PFSK-1 (cell line): ENCODE results near the gene SAMD8. TPM values are rescaled to one million over a fixed set of nuclear protein-coding genes. Genes with fewer than 3 reads are reported as not detected.

Source experiments
- FOXP2 ChIP-seq: optimal IDR thresholded peaks from 2 replicates; pipeline ENCODE3; 2011; ENCODE audit warnings: borderline replicate concordance, control low read depth, inconsistent platforms; ENCODE audit not compliant: insufficient read depth; ENCODE audit errors: extremely low read length, extremely low read depth
- POLR2AphosphoS5 ChIP-seq: IDR thresholded peaks from 2 replicates; pipeline ENCODE4 v1.6.1; 2012; ENCODE audit warnings: low read depth, mild to moderate bottlenecking, control low read depth, low read length, moderate library complexity
- SIN3A ChIP-seq: IDR thresholded peaks from 2 replicates; pipeline ENCODE4 v1.6.1; 2012; ENCODE audit warnings: mild to moderate bottlenecking, low read length, moderate library complexity, borderline replicate concordance; ENCODE audit not compliant: insufficient read depth
- TAF1 ChIP-seq: IDR thresholded peaks from 2 replicates; pipeline ENCODE4 v1.6.1; 2012; ENCODE audit warnings: low read length, control low read depth, borderline replicate concordance; ENCODE audit not compliant: insufficient read depth
- polyA plus RNA-seq: library from polyadenylated mRNA; unstranded; fragments of >200 nt; gene quantifications from one replicate; pipeline ENCODE4 v1.2.1, GENCODE V29; 2012; ENCODE audit warnings: low read depth, missing spikeins; ENCODE audit not compliant: insufficient read length
- TF ChIP-seq, protein P1 (sequence below), 2 experiments: IDR thresholded peaks; 2 replicates each; pipeline versions ENCODE4 v1.6.1 to v1.8.0; 2011 to 2012; ENCODE audit warnings: low read depth in 2 of 2, low read length in 2 of 2, control low read depth in 1 of 2, inconsistent platforms in 1 of 2, mild to moderate bottlenecking in 1 of 2, moderate library complexity in 1 of 2; ENCODE audit not compliant: insufficient read depth in 1 of 2

Gene SAMD8
- 5.4 TPM for polyA plus RNA-seq

DNA sequence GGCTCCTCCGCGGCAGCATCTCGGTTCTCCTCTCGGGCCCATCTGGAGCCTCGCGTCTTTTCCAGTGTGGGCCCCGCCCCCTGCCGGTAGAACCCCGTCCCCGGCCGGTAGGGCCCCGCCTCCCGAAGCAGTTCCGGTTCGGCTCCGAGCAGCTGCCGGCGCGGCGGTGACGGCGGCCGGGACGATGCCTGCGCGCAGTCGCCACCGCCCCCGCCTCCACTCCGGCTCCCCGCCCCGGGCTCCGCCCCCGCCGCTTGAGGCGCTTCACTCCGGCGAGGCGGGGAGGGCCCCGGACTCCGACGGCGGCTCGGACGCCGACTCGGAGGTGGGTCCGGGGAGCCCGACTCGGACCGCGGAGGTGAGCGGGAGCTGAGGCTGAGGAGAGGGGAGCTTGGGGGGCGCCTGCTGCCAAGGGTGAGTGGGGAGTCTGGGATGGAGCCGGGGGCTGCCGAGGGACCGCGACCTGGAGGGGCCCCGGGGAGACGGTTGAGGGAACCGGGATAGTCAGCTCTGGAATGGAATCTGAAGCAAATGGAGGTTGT is at the start of gene SAMD8:
Gene SAMD8 (plus strand): TSS at position 292 of the 542 bp plus-strand sequence. CDS start 38,873 bp downstream, outside the sequence.
- TF ChIP-seq POLR2AphosphoS5 (peak; percentile 77), SIN3A (no peak), FOXP2 (no peak), TAF1 (peak; percentile 33; the same call in 1 of the 2 replicates)

DNA sequence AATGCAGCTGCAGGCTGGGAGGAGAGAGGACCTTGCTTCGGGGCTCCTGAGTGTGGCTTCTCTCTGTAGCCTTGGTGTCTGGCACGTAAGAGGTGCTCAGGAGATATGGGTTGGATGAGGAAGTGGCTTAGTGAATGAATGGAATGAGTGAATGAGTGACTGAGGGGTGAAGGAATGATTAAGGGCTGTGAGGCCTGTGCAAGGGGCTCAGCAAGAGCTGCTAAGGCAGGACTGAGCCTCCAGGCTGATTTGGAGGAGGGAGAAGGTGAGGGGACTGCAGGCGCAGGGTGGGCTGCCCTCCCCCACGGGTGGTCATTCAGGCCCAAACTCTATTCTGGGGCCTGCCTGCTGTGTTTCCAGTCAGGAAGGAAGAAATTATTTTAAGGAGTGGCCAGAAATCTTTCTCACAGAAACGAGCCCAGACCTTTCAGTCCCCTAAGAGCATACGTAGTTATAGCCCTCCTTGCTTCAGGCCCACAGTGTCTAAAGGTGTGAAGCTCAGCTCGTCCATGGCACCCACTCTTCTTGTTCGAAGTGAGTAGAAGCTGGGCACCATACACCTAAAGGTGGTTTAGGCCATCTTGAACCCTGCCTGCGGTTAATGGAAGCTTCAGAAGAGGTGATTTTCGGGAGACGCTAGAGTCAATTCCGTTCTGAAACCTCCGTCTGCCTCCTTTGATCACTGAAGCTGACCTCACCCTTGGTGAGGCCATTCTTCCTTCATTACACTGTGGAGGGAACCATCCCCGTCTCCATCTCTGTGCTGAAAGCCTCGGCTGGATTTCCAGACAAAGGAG is 49.5 kb upstream of the SAMD8 start:
- no peak for TF ChIP-seq TAF1
- no peak for TF ChIP-seq SIN3A
- TF ChIP-seq FOXP2, result no peak
- TF ChIP-seq, protein P1, sequence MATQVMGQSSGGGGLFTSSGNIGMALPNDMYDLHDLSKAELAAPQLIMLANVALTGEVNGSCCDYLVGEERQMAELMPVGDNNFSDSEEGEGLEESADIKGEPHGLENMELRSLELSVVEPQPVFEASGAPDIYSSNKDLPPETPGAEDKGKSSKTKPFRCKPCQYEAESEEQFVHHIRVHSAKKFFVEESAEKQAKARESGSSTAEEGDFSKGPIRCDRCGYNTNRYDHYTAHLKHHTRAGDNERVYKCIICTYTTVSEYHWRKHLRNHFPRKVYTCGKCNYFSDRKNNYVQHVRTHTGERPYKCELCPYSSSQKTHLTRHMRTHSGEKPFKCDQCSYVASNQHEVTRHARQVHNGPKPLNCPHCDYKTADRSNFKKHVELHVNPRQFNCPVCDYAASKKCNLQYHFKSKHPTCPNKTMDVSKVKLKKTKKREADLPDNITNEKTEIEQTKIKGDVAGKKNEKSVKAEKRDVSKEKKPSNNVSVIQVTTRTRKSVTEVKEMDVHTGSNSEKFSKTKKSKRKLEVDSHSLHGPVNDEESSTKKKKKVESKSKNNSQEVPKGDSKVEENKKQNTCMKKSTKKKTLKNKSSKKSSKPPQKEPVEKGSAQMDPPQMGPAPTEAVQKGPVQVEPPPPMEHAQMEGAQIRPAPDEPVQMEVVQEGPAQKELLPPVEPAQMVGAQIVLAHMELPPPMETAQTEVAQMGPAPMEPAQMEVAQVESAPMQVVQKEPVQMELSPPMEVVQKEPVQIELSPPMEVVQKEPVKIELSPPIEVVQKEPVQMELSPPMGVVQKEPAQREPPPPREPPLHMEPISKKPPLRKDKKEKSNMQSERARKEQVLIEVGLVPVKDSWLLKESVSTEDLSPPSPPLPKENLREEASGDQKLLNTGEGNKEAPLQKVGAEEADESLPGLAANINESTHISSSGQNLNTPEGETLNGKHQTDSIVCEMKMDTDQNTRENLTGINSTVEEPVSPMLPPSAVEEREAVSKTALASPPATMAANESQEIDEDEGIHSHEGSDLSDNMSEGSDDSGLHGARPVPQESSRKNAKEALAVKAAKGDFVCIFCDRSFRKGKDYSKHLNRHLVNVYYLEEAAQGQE (IDR thresholded peaks at IDR 0.05; ENCODE audit: insufficient read depth in 1 of 2, low read depth in 2 of 2, low read length in 2 of 2), result no peak
- TF ChIP-seq POLR2AphosphoS5, result no peak

DNA sequence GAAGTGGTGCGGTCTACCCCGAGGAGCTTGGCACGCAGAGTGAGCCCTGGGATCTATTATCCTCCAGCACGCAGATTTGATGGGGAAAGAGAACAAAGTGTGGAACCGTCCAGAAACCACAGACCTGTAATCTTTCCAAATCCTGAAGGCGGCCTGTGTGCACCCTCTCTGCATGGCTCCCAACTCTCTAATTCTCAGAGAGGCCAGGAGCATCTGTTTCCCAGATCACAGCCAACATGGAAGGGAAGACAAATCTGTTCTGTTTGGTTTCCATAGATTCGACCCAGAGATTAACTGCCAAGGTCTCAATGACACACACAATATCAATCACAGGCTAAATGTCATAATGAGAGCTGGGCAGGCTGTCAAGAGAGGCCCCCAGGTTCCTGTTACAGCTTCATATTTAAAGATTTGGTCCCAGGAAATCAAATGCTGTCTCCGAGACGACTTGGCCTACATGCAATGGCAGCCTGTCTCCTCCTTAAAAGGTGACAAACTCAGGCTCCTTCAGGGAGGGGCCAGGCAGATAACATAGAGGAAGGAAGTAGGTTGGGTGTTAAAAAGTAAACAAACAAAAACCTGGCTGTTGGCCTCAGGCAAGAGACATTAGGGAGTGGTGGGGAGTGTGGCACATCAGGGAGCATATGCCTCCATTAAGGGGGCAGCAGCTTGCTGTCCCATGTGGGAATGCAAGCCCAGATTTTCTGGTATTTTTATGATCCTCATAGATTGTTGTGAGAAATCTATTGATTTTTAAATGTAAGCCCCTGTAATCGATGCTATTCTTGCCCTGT is 48.8 kb upstream of the SAMD8 start:
- TF ChIP-seq POLR2AphosphoS5 (no peak), FOXP2 (no peak), SIN3A (no peak), TAF1 (no peak)
- TF ChIP-seq, protein P1 (IDR thresholded peaks at IDR 0.05; ENCODE audit: insufficient read depth in 1 of 2, low read depth in 2 of 2, low read length in 2 of 2), result no peak

DNA sequence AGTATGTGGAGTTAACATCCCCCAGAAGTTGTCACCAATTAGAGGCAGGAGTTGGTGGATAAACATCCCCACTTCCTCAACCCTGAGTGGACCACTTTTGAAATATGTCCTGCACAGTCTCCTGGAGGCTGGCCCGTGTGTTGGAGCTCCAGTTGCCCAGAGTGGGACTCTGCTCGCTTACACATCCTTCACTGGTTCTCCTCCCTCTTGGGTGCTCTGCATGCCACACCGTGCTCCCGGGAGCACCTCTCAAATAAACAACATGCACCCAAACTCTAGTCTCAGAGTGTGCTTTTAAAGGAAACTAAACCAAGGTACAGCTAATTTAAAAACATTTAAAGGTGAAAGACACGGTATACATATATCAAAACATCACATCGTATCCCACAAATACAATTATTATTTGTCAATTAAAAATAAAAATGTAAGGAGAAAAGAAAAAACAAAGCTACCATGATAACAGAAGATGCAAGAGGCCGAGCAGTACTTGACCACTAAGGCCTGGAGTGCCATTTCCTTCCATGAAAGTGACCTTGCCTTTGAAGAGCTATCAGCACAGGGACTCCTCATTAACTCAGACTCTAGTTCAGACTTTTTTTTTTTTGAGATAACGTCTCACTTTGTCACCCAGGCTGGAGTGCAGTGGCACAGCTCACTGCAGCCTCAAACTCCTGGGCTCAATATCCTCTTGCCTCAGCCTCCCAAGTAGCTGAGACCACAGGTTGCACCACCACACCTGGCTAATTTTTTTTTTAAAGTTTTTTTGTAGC is 47.8 kb upstream of the SAMD8 start:
- TF ChIP-seq FOXP2 (no peak), POLR2AphosphoS5 (no peak), SIN3A (no peak), TAF1 (no peak)
- TF ChIP-seq, protein P1 (IDR thresholded peaks at IDR 0.05; ENCODE audit: insufficient read depth in 1 of 2, low read depth in 2 of 2, low read length in 2 of 2), result no peak

DNA sequence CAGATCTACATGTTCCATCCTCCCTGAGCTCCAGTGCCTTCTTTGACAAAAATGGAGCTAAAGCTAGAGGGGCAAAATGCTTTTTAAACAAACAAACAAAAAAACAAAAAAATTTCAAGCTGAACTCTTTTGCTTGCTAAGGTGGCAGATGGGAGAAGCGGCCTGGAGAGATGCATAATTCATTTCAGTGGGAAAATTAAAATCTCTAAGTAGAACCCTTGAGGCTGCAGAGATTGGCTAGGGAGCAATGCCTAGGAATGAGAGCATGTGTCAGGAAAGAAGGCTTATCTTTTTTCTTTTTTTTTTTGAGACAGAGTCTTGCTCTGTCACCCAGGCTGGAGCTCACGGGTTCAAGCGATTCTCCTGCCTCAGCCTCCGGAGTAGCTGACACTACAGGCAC is 46.4 kb upstream of the SAMD8 start:
- no peak for TF ChIP-seq POLR2AphosphoS5
- TF ChIP-seq FOXP2, result no peak
- TF ChIP-seq, protein P1 (IDR thresholded peaks at IDR 0.05; ENCODE audit: insufficient read depth in 1 of 2, low read depth in 2 of 2, low read length in 2 of 2), result no peak
- TF ChIP-seq TAF1, result no peak
- TF ChIP-seq SIN3A, result no peak
